ENCODE data around the gene H6PD.

Gene H6PD

DNA sequence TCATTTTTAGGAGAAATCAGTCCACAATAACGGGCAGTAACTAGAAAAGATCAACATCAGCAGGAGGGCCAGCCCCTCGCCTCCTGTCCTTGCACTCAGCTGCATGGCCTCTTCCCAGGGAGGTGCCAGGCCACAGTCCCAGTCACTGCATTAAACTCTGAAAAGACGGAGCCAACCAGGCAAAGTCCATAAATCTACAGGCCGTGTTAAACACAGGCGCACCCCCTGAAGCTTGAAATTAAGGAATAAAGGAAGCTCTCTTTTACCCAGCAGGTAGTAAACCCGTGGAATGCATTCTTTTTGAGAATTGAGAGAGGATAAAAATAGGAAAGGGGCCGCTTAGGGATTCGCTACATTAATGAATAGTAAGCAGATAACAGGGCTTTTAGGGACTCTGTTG, 18.4 kb downstream of the H6PD start:
- no peak overlapping the region for H3K23ac ChIP-seq (ENCODE audit: low read length in 2 of 2)
- no peak overlapping the region for H4K8ac ChIP-seq (ENCODE audit: low read length)
- H3K4me2 ChIP-seq (ENCODE audit: low read length, poor library complexity, severe bottlenecking) = peak overlapping the region; percentile 0
- peak overlapping the region in 1 of 2 experiments; percentile 28 for H2BK12ac ChIP-seq (ENCODE audit: low read length in 2 of 2)
- no peak overlapping the region for H3K14ac ChIP-seq (ENCODE audit: low read length in 2 of 2)
- no peak for DNase-seq
- no peak overlapping the region for H4K91ac ChIP-seq (ENCODE audit: low read length)
- no peak overlapping the region for H2BK15ac ChIP-seq (ENCODE audit: low read depth, poor library complexity, severe bottlenecking)
- H3K27me3 ChIP-seq (ENCODE audit: control insufficient read depth in 1 of 2, insufficient read depth in 1 of 2, low read length in 2 of 2) = no peaks in the 10 kb centered on the region
- H2AK5ac ChIP-seq (ENCODE audit: low read length, severe bottlenecking) = no peak overlapping the region
- no peak overlapping the region for H3K4ac ChIP-seq (ENCODE audit: low read depth in 1 of 2, low read length in 2 of 2)
- H3K79me1 ChIP-seq (replicated peaks; ENCODE audit: low read length, poor library complexity, severe bottlenecking) = peaks cover 15% of the 10 kb centered on the region
- no peak overlapping the region for H2BK5ac ChIP-seq (ENCODE audit: low read depth, low read length, poor library complexity, severe bottlenecking)
- no peak overlapping the region for H3K4me3 ChIP-seq (ENCODE audit: insufficient read depth in 1 of 2, low read depth in 1 of 2, low read length in 2 of 2)
- no peak overlapping the region for H2AFZ ChIP-seq (ENCODE audit: low read depth, low read length)
- H3K9ac ChIP-seq (ENCODE audit: low read length) = no peak overlapping the region
- 38% methylated on average over 8 of the region's 8 CpGs for WGBS
- H3K36me3 ChIP-seq (ENCODE audit: control insufficient read depth in 1 of 2, insufficient read depth in 2 of 2, low read depth in 1 of 2, low read length in 2 of 2) = peaks cover 11 to 56% of the 10 kb centered on the region in 2 experiments
- no peak overlapping the region for H2BK120ac ChIP-seq (ENCODE audit: low read depth, low read length)
- H3K9me3 ChIP-seq (ENCODE audit: control insufficient read depth, low read length) = no peaks in the 10 kb centered on the region
- H3K27ac ChIP-seq (ENCODE audit: low read length, poor library complexity, severe bottlenecking) = peak overlapping the region; percentile 11
- H3K18ac ChIP-seq (ENCODE audit: low read depth in 1 of 2, low read length in 2 of 2) = no peak overlapping the region
- H3K4me1 ChIP-seq (ENCODE audit: control insufficient read depth, insufficient read depth, low read depth, low read length) = peaks cover 36% of the 10 kb centered on the region

DNA sequence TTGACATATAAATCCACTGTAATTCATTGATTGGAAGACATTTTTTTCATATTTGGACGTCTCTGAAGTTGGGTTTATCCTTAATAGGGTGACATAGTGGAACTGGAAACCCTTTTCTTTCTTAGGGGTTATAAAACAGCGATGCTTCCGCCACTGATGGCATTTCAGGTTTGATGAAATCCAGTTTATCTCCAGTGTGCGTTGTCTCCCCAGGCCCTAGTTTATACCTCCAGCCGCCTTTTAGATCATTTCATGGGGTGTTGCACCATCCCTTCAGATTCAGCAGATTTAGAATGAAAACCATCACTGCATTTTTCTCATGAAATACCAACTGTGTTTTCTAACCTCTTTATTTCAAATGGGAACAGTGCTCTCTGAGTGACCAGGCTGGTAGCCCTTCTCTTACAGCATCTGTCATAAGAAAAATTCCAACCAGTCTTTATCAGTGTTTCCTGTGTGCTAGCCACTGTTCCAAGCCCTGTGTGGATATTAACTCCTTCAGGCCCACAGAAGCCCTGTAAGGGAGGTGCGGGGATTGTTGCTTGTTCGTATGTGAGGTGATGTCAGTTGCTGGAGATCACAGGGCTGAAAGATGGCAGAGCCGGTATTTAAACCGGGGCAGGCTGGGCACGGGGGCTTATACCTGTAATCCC, 19.0 kb downstream of the H6PD start:
- H3K27me3 ChIP-seq (ENCODE audit: control insufficient read depth in 1 of 2, insufficient read depth in 1 of 2, low read length in 2 of 2) = no peaks in the 10 kb centered on the region
- peak overlapping the region; percentile 23 for H2BK120ac ChIP-seq (ENCODE audit: low read depth, low read length)
- H3K18ac ChIP-seq (ENCODE audit: low read depth in 1 of 2, low read length in 2 of 2) = peak overlapping the region in 1 of 2 experiments; percentile 24
- H3K14ac ChIP-seq (ENCODE audit: low read length in 2 of 2) = no peak overlapping the region
- H4K8ac ChIP-seq (ENCODE audit: low read length) = no peak overlapping the region
- H3K36me3 ChIP-seq (ENCODE audit: control insufficient read depth in 1 of 2, insufficient read depth in 2 of 2, low read depth in 1 of 2, low read length in 2 of 2) = peaks cover 11 to 59% of the 10 kb centered on the region in 2 experiments
- no peak overlapping the region for H2AFZ ChIP-seq (ENCODE audit: low read depth, low read length)
- no peak overlapping the region for H2BK12ac ChIP-seq (ENCODE audit: low read length in 2 of 2)
- H3K4me2 ChIP-seq (ENCODE audit: low read length, poor library complexity, severe bottlenecking) = no peak overlapping the region
- no peak overlapping the region for H3K4ac ChIP-seq (ENCODE audit: low read depth in 1 of 2, low read length in 2 of 2)
- no peak overlapping the region for H2BK15ac ChIP-seq (ENCODE audit: low read depth, poor library complexity, severe bottlenecking)
- DNase-seq = peak; percentile 62
- no peak overlapping the region for H2AK5ac ChIP-seq (ENCODE audit: low read length, severe bottlenecking)
- no peak overlapping the region for H3K23ac ChIP-seq (ENCODE audit: low read length in 2 of 2)
- H3K4me1 ChIP-seq (ENCODE audit: control insufficient read depth, insufficient read depth, low read depth, low read length) = peaks cover 36% of the 10 kb centered on the region
- peaks cover 15% of the 10 kb centered on the region for H3K79me1 ChIP-seq (replicated peaks; ENCODE audit: low read length, poor library complexity, severe bottlenecking)
- whole genome bisulfite sequencing = 43% methylated on average over 10 of the region's 10 CpGs
- no peaks in the 10 kb centered on the region for H3K9me3 ChIP-seq (ENCODE audit: control insufficient read depth, low read length)
- no peak overlapping the region for H4K91ac ChIP-seq (ENCODE audit: low read length)
- no peak overlapping the region for H3K9ac ChIP-seq (ENCODE audit: low read length)
- H3K27ac ChIP-seq (ENCODE audit: low read length, poor library complexity, severe bottlenecking) = peak overlapping the region; percentile 11
- no peak overlapping the region for H3K4me3 ChIP-seq (ENCODE audit: insufficient read depth in 1 of 2, low read depth in 1 of 2, low read length in 2 of 2)
- H2BK5ac ChIP-seq (ENCODE audit: low read depth, low read length, poor library complexity, severe bottlenecking) = no peak overlapping the region

DNA sequence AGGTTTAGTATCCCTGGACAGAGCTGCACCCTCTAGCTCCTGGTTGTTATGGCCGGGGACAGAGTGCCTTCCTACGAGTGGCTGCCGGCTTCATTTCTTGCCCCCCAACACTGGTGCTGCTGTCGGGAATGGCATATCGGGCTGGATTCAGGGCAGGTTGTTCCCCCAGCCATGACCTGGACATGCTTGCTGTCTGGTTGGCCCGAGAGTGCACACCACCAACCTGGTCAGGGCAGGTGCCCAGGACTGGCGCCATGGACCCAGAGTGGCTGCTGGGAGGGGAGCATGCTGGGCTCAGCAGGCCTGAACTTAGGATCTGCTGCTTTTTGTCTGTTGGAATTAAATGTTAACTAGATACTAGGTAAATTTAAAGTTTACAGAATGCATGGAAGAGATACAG, 21.8 kb downstream of the H6PD start:
- Histone ChIP-seq H3K36me3 (ENCODE audit: control insufficient read depth in 1 of 2, insufficient read depth in 2 of 2, low read depth in 1 of 2, low read length in 2 of 2) (peaks cover 5 to 46% of the 10 kb centered on the region in 2 experiments), H4K8ac (ENCODE audit: low read length) (no peak overlapping the region), H4K91ac (ENCODE audit: low read length) (no peak overlapping the region), H3K4me3 (ENCODE audit: insufficient read depth in 1 of 2, low read depth in 1 of 2, low read length in 2 of 2) (no peak overlapping the region), H2BK5ac (ENCODE audit: low read depth, low read length, poor library complexity, severe bottlenecking) (no peak overlapping the region), H3K14ac (ENCODE audit: low read length in 2 of 2) (no peak overlapping the region), H3K4me1 (ENCODE audit: control insufficient read depth, insufficient read depth, low read depth, low read length) (peaks cover 16% of the 10 kb centered on the region), H2AFZ (ENCODE audit: low read depth, low read length) (no peak overlapping the region), H2BK15ac (ENCODE audit: low read depth, poor library complexity, severe bottlenecking) (no peak overlapping the region), H3K23ac (ENCODE audit: low read length in 2 of 2) (no peak overlapping the region), H3K27ac (ENCODE audit: low read length, poor library complexity, severe bottlenecking) (no peak overlapping the region), H2BK12ac (ENCODE audit: low read length in 2 of 2) (no peak overlapping the region), H3K27me3 (ENCODE audit: control insufficient read depth in 1 of 2, insufficient read depth in 1 of 2, low read length in 2 of 2) (no peaks in the 10 kb centered on the region), H2AK5ac (ENCODE audit: low read length, severe bottlenecking) (no peak overlapping the region), H3K4me2 (ENCODE audit: low read length, poor library complexity, severe bottlenecking) (no peak overlapping the region), H2BK120ac (ENCODE audit: low read depth, low read length) (no peak overlapping the region), H3K18ac (ENCODE audit: low read depth in 1 of 2, low read length in 2 of 2) (no peak overlapping the region), H3K9me3 (ENCODE audit: control insufficient read depth, low read length) (no peaks in the 10 kb centered on the region), H3K79me1 (replicated peaks; ENCODE audit: low read length, poor library complexity, severe bottlenecking) (peaks cover 18% of the 10 kb centered on the region), H3K9ac (ENCODE audit: low read length) (no peak overlapping the region), H3K4ac (ENCODE audit: low read depth in 1 of 2, low read length in 2 of 2) (no peak overlapping the region)
- DNase-seq = no peak
- 98% methylated on average over 7 of the region's 7 CpGs for WGBS

DNA sequence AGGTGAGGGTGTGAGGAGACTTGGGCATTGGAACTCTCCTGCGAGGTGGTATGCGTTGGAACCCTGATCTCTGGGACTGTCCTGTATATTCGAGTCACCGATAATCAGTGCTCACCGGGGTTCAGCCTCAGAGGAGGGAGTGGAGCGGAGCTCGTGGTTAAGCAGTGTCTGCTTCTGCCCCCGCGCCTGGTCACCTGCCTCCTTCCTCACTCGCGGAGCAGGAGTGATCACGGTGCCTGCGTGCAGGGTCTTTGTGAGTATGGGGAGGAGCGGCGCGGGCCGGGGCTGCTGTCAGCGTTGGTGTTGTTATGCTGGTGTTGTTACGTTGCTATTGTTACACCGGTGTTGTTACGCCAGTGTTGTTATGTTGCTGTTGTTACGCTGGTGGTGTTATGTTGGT, 23.3 kb downstream of the H6PD start:
- Histone ChIP-seq H3K4me3 (ENCODE audit: insufficient read depth in 1 of 2, low read depth in 1 of 2, low read length in 2 of 2) (no peak overlapping the region), H3K36me3 (ENCODE audit: control insufficient read depth in 1 of 2, insufficient read depth in 2 of 2, low read depth in 1 of 2, low read length in 2 of 2) (peaks cover 20 to 42% of the 10 kb centered on the region in 2 experiments), H3K18ac (ENCODE audit: low read depth in 1 of 2, low read length in 2 of 2) (no peak overlapping the region), H4K8ac (ENCODE audit: low read length) (no peak overlapping the region), H2BK15ac (ENCODE audit: low read depth, poor library complexity, severe bottlenecking) (no peak overlapping the region), H3K27me3 (ENCODE audit: control insufficient read depth in 1 of 2, insufficient read depth in 1 of 2, low read length in 2 of 2) (no peaks in the 10 kb centered on the region), H2BK5ac (ENCODE audit: low read depth, low read length, poor library complexity, severe bottlenecking) (no peak overlapping the region), H2AFZ (ENCODE audit: low read depth, low read length) (no peak overlapping the region), H2AK5ac (ENCODE audit: low read length, severe bottlenecking) (no peak overlapping the region), H3K4me2 (ENCODE audit: low read length, poor library complexity, severe bottlenecking) (no peak overlapping the region), H3K9ac (ENCODE audit: low read length) (no peak overlapping the region), H3K23ac (ENCODE audit: low read length in 2 of 2) (no peak overlapping the region), H3K14ac (ENCODE audit: low read length in 2 of 2) (no peak overlapping the region), H4K91ac (ENCODE audit: low read length) (no peak overlapping the region), H3K4me1 (ENCODE audit: control insufficient read depth, insufficient read depth, low read depth, low read length) (peaks cover 10% of the 10 kb centered on the region), H3K9me3 (ENCODE audit: control insufficient read depth, low read length) (no peaks in the 10 kb centered on the region), H3K4ac (ENCODE audit: low read depth in 1 of 2, low read length in 2 of 2) (no peak overlapping the region), H3K79me1 (replicated peaks; ENCODE audit: low read length, poor library complexity, severe bottlenecking) (peaks cover 21% of the 10 kb centered on the region), H2BK120ac (ENCODE audit: low read depth, low read length) (no peak overlapping the region), H2BK12ac (ENCODE audit: low read length in 2 of 2) (no peak overlapping the region), H3K27ac (ENCODE audit: low read length, poor library complexity, severe bottlenecking) (no peak overlapping the region)
- 99% methylated on average over 22 of the region's 22 CpGs for WGBS
- no peak for DNase-seq
